IPS DF 6.9 (cell line): ENCODE measurements around the gene PELI1.
"Not testable (repeated sequence)": the region's sequence is repeated elsewhere in the genome, so short reads cannot be mapped to it uniquely, and the experiment has no call there.

Experiments
- DNase-seq: peaks from one replicate; pipeline ENCODE4 v3.0.0-alpha.2; 2013; ENCODE audit warnings: low read depth, low spot score
- H3K27ac ChIP-seq: one replicate; pipeline ENCODE4 v1.5.1; 2013; ENCODE audit warnings: low read length, control low read depth
- H3K27me3 ChIP-seq: 2 replicates; pipeline ENCODE4 v1.6.1; 2013; ENCODE audit warnings: mild to moderate bottlenecking, low read length; ENCODE audit not compliant: control insufficient read depth, insufficient read depth
- H3K36me3 ChIP-seq: 2 replicates; pipeline ENCODE4 v1.6.1; 2013; ENCODE audit warnings: low read length; ENCODE audit not compliant: control insufficient read depth, insufficient read depth
- H3K4me1 ChIP-seq: 2 replicates; pipeline ENCODE4 v1.6.1; 2013; ENCODE audit warnings: low read length; ENCODE audit not compliant: control insufficient read depth, insufficient read depth
- H3K4me3 ChIP-seq: 2 replicates; pipeline ENCODE4 v1.5.1; 2013; ENCODE audit warnings: mild to moderate bottlenecking, low read length
- H3K9me3 ChIP-seq: 2 replicates; pipeline ENCODE4 v1.6.1; 2013; ENCODE audit warnings: low read length, inconsistent platforms; ENCODE audit not compliant: control insufficient read depth, insufficient read depth
- WGBS: extraction: QIAGEN DNeasy Blood & Tissue Kit; methylation state at CpG from one replicate; pipeline ENCODE4 v1.1.7; 2013; ENCODE audit warnings: mixed read lengths, missing lambda C conversion rate; ENCODE audit not compliant: insufficient read length, insufficient coverage; 5-methylcytosine and 5-hydroxymethylcytosine counted together

The PELI1 gene

DNA sequence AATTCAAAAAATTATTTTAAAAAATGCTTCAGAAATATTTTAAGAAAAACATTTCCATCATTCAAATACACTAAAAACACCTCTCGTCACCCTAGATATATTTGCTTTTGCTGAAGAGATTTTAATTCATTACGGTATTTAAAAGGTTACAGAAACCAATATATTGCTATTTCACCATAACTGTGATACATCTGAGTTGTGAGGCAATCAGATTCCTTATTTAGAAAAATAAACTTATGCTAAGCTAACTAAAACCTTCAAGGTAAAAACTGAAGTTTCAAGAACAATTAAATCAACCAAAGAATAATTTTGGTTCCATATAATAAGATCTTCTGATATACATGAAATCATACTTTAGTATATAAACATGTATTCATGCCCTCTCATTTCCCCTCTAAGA is 32.8 kb downstream of the PELI1 start:
- Histone ChIP-seq H3K4me1 (peaks cover 2% of the 10 kb centered on the region; the same call in 1 of the 2 replicates), H3K27ac (no peak overlapping the region), H3K27me3 (no peaks in the 10 kb centered on the region), H3K9me3 (no peaks in the 10 kb centered on the region), H3K36me3 (no peaks in the 10 kb centered on the region; the same call in 1 of the 2 replicates), H3K4me3 (no peak overlapping the region)
- no peak for DNase-seq
- WGBS: 100% methylated on average over 1 of the region's 2 CpGs

DNA sequence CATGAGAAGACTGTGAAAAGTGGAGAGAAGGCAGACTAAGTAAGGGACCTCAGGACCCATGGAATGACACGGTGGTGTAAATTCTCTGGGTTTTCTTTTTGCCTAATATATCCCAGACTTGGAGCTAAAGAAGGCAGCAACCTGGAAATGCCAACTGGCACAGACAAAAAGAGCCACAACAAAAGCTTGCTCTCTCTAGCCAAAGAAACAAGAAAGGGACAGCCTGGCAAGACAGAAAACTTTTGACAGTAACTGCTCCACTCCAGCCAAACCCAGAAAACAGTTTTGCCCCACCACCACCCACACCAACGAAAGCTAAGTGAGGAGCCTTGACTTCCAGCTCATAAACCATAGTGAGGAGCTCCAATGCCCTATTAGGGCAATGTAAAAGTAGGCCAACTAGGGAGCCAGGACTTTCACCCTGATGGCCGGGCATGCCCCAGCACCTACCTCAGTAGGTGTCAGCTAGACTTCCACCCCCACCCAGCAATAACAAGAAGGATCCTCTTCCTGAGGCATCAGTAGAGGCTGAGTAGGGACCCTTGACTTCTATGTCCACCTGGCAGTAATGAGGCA is 35.5 kb downstream of the PELI1 start:
- no CpG with 5 or more reads among the region's 3 CpGs for WGBS

DNA sequence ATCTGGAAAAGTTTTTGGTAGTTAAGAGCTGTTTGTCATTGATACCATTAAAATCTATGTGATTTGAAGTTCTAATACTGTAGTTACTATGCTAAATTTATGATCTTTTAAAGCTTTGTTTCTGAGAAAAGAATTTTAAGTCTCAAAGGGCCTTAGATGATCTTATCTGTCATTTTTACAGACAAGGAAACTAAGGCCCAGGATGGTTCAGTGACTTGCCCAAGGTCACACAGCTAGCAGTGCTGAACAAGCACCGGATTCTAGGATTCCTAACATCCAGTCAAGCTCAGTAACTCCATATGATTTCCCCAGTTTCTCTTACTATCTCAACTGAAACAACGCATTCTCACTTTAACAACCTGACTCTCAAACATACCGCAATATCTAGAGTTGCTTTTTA is 37.7 kb downstream of the PELI1 start:
- Histone ChIP-seq H3K9me3 (no peaks in the 10 kb centered on the region), H3K4me3 (no peak overlapping the region), H3K4me1 (no peaks in the 10 kb centered on the region), H3K27me3 (no peaks in the 10 kb centered on the region), H3K27ac (no peak overlapping the region), H3K36me3 (no peaks in the 10 kb centered on the region; the same call in 1 of the 2 replicates)
- DNase-seq: no peak
- 100% methylated on average over 2 of the region's 3 CpGs for WGBS

More for the DNA sequence above, 35.5 kb downstream of the PELI1 start:
- no peaks in the 10 kb centered on the region for H3K27me3 ChIP-seq
- H3K36me3 ChIP-seq: no peaks in the 10 kb centered on the region; the same call in 1 of the 2 replicates
- no peak overlapping the region for H3K27ac ChIP-seq
- DNase-seq: no peak
- H3K4me3 ChIP-seq: no peak overlapping the region
- H3K9me3 ChIP-seq: no peaks in the 10 kb centered on the region
- no peaks in the 10 kb centered on the region for H3K4me1 ChIP-seq

DNA sequence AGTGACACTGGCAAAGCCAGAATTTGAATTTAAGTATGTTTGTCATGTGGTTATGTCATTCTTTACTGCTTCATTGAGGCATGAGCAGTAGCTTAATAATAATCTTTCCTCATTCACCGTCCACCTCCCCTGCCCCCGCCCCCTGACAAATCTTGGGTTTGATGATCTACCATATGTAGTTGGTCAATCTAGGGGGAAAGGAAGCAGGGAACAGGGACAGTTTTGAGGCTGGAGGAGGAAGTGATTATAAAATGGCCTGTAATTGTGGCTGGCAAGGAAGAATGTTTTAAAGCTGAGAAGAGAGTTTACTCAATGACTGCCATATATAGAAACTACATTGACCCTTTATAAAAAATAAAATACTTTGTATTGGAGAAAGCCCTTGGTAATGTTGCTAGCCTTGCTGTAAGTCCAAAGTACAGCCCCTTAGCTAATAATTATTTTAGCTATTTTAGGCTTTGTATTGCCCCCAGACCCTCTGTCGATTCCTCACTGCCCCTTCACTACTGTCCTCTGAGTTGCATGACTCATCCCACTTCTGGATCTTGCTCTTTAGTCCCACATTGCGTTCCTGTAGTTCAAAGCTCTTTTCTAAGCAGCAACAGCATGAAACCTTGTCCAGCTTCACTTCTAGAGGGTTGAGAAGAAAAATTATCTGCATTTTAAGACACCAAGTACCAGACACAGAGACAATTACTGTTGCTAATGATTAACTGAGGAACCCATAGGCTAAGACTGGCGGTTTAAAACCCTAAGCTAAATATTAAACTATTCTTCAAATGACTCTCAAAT is 38.4 kb downstream of the PELI1 start:
- no peak for DNase-seq
- Histone ChIP-seq H3K27ac (no peak overlapping the region), H3K4me1 (no peaks in the 10 kb centered on the region), H3K9me3 (no peaks in the 10 kb centered on the region), H3K27me3 (no peaks in the 10 kb centered on the region), H3K4me3 (no peak overlapping the region), H3K36me3 (no peaks in the 10 kb centered on the region; the same call in 1 of the 2 replicates)
- no CpG with 5 or more reads among the region's 5 CpGs for WGBS

DNA sequence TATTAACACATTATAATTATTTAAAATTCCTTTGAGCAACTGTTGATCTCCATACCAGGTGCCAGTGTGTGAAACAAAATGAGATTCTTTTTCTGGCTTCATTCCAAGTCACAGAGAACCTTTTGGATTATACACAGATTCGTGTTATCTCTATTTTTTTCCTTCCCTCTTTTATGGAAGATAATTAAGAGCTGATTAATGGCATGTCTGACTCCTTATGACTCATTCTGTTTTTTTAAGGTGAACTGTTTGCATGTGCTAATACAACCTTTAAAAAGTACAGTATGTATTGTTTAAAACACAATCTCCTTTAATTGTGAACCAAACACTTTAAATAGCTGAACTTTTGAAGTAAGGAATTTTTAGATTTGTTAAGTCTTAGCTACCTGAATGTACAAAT is 39.3 kb downstream of the PELI1 start:
- H3K9me3 ChIP-seq: no peaks in the 10 kb centered on the region
- no peaks in the 10 kb centered on the region for H3K27me3 ChIP-seq
- no peak overlapping the region for H3K4me3 ChIP-seq
- no peak for DNase-seq
- no CpG with 5 or more reads among the region's 1 CpG for WGBS
- no peaks in the 10 kb centered on the region; the same call in 1 of the 2 replicates for H3K36me3 ChIP-seq
- no peak overlapping the region for H3K27ac ChIP-seq
- H3K4me1 ChIP-seq: no peaks in the 10 kb centered on the region

DNA sequence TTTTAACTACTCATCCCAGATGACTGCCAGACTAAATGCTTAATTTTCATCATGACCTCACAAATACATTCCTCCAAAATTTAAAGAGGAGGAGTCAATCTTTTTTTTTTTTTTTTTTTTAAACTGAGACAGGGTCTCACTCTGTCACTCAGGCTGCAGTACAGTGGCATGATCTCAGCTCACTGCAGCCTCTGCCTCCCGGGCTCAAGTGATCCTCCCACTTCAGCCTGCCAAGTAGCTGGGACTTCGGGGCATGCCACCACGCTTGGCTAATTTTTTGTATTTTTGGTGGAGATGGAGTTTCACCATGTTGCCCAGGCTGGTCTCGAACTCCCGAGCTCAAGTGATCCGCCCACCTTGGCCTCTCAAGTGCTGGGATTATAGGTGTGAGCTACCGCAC is 41.5 kb downstream of the PELI1 start:
- not testable (repeated sequence) for H3K9me3 ChIP-seq, DNase-seq, H3K27me3 ChIP-seq, H3K4me1 ChIP-seq, H3K4me3 ChIP-seq, H3K27ac ChIP-seq, H3K36me3 ChIP-seq
- no CpG with 5 or more reads among the region's 7 CpGs for WGBS

DNA sequence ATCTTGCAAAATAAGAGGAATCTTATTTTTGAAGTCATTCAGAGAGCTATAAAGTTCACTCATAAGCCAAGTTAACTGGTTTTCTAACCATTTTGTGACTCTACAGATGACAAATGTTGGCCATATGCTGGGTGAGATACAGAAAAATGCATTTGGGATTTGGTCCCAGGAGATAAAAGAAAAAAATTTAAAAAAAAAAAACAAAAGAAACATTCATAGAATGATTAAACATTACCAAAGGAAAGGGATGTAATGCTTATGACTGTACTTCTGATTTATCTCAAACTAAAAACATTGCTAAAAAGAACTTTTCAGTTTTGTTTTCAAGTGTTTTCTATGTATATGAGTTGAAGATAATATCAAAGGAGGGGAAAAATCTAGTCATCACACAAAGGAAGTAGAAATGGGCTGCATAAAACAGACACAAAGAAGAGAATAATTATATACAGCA is 43.1 kb downstream of the PELI1 start:
- H3K27me3 ChIP-seq: no peaks in the 10 kb centered on the region
- no peaks in the 10 kb centered on the region for H3K9me3 ChIP-seq
- H3K36me3 ChIP-seq: peaks cover under 1% of the 10 kb centered on the region; the same call in 1 of the 2 replicates
- H3K4me1 ChIP-seq: no peaks in the 10 kb centered on the region
- DNase-seq: no peak
- H3K27ac ChIP-seq: no peak overlapping the region
- H3K4me3 ChIP-seq: no peak overlapping the region

DNA sequence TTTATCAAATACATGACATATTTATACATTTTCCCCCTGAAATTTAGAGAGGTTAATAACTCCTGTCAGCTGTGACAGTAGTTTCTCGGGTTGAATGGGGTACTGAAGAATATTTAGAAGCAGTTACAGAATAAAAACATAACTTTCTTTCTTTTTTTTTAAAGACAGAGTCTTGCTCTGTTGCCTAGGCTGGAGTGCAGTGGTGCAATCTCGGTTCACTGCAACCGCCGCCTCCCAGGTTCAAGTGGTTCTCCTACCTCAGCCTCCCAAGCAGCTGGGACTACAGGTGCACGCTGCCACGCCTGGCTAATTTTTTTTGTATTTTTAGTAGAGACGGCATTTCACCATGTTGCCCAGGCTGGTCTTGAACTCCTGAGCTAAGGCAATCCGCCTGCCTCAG is 43.6 kb downstream of the PELI1 start:
- H3K9me3 ChIP-seq, H3K4me1 ChIP-seq, H3K27me3 ChIP-seq, H3K27ac ChIP-seq, DNase-seq, H3K4me3 ChIP-seq, H3K36me3 ChIP-seq: not testable (repeated sequence)
- no CpG with 5 or more reads among the region's 8 CpGs for whole genome bisulfite sequencing

DNA sequence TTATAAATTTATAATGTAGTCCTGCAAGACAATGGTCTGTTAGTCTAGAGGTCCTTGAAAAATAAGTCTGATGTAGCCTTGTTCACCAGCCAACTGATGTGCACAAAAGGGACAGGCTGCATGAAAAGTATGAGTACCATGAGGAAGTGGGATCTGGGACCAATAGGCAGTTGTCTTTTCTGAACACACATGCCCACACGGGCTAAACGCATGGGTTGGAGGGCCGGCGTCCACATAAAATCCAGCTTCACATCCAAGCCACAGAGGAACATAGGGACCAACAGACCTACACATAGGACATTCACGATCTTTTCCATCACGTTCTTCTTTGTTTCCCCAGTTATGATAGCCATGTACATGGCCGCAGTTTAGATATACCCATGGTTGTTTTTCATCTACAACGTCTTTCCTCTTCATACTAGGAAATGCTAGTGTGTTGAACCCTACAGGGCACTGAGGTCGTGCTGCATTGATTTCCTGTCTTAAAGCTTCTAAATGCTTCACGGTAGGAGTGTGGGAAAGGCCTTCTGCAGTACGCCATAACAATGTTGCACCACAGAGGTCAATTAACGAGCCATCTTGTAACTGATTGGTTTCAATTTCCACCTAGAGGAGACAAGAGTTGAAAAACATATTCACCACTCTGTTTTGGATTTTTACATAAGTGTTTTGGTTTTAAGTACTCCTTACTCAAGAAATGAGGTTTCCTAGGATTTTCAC is 49.4 kb downstream of the PELI1 start:
- no peak for DNase-seq
- peaks cover 6% of the 10 kb centered on the region; the same call in 1 of the 2 replicates for H3K36me3 ChIP-seq
- no peaks in the 10 kb centered on the region for H3K27me3 ChIP-seq
- WGBS: no CpG with 5 or more reads among the region's 12 CpGs
- H3K9me3 ChIP-seq: no peaks in the 10 kb centered on the region
- no peaks in the 10 kb centered on the region; the same call in 1 of the 2 replicates for H3K4me1 ChIP-seq
- no peak overlapping the region for H3K27ac ChIP-seq
- no peak overlapping the region for H3K4me3 ChIP-seq

DNA sequence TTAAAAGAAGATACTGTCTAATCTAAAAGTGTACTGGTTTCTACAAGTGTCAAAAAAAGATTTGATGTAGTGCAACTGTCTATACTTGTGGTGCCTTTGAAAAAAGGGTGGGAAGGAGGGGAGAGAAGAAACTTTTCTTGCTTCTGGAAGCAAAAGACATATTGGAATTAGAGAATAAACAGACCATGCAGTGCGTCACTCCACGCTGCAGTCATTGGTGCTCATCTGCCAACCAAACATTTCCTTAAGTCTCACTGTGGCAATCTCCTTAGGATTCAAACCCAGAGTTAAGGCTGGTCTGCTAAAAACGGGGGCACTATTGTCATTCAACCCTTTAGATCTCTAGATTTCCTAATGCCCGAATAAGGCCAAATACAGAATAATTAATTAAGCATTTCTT is 50.9 kb downstream of the PELI1 start:
- Histone ChIP-seq H3K4me1 (no peaks in the 10 kb centered on the region; the same call in 1 of the 2 replicates), H3K36me3 (peaks cover 6% of the 10 kb centered on the region; the same call in 1 of the 2 replicates), H3K27ac (no peak overlapping the region), H3K9me3 (no peaks in the 10 kb centered on the region), H3K27me3 (no peaks in the 10 kb centered on the region), H3K4me3 (no peak overlapping the region)
- no peak for DNase-seq
- no CpG with 5 or more reads among the region's 4 CpGs for WGBS
